ENCODE measurements around the gene PPM1D.

PPM1D gene

DNA sequence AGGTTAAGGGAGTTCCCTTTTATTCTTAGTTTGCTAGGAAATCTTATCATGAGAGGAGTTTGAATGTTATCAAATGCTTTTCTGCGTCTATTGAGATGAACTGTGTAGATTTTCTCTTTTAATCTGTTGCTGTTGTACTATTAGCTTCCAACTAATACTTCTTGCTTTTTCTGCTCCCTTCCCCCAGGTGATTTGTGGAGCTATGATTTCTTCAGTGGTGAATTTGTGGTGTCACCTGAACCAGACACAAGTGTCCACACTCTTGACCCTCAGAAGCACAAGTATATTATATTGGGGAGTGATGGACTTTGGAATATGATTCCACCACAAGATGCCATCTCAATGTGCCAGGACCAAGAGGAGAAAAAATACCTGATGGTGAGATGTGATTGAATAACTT lies 47.7 kb downstream of the PPM1D start:
- TF ChIP-seq, protein P1, sequence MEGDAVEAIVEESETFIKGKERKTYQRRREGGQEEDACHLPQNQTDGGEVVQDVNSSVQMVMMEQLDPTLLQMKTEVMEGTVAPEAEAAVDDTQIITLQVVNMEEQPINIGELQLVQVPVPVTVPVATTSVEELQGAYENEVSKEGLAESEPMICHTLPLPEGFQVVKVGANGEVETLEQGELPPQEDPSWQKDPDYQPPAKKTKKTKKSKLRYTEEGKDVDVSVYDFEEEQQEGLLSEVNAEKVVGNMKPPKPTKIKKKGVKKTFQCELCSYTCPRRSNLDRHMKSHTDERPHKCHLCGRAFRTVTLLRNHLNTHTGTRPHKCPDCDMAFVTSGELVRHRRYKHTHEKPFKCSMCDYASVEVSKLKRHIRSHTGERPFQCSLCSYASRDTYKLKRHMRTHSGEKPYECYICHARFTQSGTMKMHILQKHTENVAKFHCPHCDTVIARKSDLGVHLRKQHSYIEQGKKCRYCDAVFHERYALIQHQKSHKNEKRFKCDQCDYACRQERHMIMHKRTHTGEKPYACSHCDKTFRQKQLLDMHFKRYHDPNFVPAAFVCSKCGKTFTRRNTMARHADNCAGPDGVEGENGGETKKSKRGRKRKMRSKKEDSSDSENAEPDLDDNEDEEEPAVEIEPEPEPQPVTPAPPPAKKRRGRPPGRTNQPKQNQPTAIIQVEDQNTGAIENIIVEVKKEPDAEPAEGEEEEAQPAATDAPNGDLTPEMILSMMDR (IDR thresholded peaks at IDR 0.05): no peak

DNA sequence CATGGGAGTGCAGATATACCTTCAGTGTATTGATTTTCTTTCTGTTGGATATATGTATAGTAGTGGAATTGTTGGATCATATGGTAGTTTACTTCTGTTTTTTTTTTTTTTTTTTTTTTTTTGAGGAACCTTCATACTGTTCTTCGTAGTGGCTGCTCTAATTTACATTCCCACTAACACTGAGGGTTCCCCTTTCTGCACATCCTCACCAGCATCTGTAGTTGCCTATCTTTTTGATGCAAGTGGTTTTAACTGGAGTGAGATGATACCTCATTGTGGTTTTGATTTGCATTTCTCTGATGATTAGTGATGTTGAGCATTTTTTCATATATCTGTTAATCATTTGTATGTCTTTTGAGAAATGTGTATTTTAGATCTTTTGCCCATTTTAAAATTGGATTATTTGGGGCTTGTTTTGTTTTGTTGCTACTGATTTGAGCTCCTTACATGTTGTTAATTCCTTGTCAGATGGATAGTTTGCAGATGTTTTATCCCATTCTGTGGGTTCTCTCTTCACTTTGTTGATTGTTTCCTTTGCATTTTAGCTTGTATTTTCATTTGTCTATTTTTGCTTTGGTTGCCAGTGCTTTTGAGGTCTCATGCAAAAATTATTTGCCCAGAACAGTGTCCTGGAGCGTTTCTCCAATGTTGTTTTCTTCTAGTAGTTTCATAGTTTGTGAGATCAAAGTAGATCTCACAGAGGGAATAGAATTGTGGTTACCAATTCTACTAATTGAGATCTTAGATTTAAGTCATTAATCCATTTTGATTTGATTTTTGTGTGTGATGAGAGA lies 52.7 kb downstream of the PPM1D start:
- TF ChIP-seq, protein P1 (IDR thresholded peaks at IDR 0.05): no peak

DNA sequence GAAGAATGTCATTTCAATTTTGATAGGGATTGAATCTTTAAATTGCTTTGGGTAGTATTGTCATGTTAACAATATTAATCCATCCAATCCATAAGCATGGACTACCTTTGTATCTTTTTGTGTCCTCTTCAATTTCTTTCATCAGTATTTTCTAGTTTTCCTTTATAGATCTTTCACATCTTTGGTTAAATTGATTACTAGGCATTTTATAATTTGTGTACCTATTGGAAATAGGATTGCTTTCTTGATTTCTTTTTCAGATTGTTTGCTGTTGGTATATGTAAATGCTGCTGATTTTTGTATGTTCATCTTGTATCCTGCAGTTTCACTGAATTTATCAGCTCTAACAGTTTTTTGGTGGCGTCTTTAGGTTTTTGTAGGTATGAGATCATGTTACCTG lies 53.6 kb downstream of the PPM1D start:
- TF ChIP-seq, protein P1 (IDR thresholded peaks at IDR 0.05): no peak

DNA sequence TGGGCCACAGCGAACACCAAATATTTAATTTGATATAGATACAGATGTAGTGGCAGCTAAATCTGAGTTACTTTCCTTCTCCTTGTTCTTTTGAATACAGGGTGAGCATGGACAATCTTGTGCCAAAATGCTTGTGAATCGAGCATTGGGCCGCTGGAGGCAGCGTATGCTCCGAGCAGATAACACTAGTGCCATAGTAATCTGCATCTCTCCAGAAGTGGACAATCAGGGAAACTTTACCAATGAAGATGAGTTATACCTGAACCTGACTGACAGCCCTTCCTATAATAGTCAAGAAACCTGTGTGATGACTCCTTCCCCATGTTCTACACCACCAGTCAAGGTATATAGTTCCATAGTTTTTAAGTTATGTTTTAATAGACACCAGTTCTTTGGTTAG lies 56.5 kb downstream of the PPM1D start:
- TF ChIP-seq, protein P1 (IDR thresholded peaks at IDR 0.05): no peak; the same call in 1 of the 2 replicates

DNA sequence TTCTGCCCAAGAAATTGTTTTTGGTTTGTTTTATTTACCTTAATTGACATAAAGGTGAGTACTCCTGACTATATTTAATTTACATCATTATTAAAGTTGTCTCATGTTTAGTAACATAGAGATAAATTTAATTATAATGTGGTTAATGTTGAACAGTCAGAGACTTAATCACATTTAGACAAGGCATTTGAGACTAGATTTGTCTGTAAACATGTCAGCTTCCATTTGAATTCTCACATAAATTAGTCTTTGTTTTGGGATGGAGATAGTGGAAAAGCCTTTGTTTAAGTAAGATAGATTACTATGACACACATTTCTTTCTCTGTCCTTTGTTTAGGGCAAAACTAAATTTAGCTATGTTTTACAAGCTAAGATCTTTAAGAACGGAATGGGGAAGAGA lies 59.2 kb downstream of the PPM1D start:
- TF ChIP-seq, protein P1 (IDR thresholded peaks at IDR 0.05): no peak

DNA sequence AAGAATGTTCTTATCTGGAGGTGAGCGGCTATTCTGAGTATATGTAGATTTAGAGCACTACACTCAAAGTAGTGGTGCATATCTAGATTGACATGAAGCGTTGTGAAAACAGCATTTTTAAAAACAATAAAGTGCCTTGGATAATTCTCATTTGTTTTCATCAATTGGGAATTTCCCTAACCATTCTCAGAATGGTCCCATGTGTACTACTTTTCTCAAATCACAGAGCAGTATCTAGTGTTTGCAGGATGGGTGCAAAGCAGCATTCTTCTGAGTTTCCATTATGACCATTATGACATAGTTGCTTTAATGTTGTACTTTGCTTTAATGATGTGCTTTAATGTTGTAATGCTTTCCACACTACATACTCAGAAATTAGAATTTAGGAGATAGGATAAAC lies 61.5 kb downstream of the PPM1D start:
- TF ChIP-seq, protein P1 (IDR thresholded peaks at IDR 0.05): no peak

DNA sequence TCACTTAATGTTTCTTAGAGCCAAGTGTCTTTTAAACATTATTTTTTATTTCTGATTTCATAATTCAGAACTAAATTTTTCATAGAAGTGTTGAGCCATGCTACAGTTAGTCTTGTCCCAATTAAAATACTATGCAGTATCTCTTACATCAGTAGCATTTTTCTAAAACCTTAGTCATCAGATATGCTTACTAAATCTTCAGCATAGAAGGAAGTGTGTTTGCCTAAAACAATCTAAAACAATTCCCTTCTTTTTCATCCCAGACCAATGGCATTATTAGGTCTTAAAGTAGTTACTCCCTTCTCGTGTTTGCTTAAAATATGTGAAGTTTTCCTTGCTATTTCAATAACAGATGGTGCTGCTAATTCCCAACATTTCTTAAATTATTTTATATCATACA lies 64.0 kb downstream of the PPM1D start:
- TF ChIP-seq, protein P1 (IDR thresholded peaks at IDR 0.05): no peak

DNA sequence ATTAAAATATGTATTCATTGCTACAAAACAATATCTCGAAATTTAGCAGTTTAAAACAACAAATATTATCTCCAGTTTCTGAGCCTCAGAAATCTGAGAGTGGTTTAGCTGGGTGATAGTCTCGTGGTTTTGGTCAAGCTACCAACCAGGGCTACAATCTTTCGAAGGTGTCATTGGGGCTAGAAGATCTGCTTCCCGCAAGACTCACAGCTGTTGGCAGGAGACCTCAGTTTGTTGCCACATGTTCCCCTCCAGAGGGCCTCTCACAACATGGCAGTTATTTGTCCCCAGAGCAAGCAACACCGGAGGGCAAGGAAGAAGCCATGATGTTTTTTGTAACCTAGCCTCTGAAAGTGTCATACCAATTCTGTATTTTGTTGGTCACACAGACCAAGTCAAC lies 65.6 kb downstream of the PPM1D start:
- TF ChIP-seq, protein P1 (IDR thresholded peaks at IDR 0.05): no peak
